SH-SY5Y (cell line): ENCODE measurements around the gene NET1.

ENCODE experiments used
- GATA2 ChIP-seq: IDR thresholded peaks from 2 replicates; pipeline ENCODE4 v1.6.1; 2011; ENCODE audit warnings: mild to moderate bottlenecking, low read depth, low read length
- GATA3 ChIP-seq: IDR thresholded peaks from 2 replicates; pipeline ENCODE4 v1.6.1; 2011; ENCODE audit warnings: low read depth, mild to moderate bottlenecking, low read length, moderate library complexity

DNA sequence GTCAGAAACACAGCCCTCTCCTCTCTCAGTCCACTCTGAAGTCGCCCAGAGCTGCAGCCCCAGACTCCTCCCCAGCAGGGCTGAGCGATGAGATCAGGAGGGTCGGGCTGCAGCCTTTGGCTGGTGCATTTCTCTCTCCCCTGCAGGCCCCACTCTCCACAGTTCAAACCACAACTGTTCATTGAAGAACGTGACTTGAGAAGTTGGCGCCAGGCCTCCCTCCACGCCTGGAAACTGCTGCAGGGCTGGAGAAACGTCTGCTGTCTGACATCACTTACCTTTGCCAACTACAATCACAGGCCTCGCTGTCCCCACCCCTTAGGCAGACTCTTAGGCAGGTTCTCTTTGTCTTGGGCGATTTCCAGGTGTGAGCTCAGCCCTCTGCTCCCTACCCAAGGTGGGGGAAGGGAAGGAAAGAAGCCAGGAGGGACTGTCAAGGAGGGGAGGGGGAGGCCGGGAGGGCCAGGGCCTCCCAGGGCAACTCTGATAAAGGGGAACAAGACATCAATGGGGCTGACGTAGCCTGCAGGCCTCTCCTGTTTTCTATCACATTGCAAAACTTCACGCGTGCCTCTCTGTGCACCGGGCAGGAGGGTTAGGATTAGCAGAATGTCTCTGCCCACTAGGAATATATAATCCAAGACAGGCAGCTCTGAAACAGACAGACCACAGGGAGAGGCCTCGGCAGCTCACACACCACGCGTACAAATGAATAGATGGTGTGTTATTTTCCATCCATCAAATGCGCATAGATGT is 54.3 kb downstream of the NET1 start:
- TF ChIP-seq GATA2 (no peak), GATA3 (no peak)
